ENCODE data around the gene TEKT2. TPM values are rescaled to one million over a fixed set of nuclear protein-coding genes. Genes with fewer than 3 reads are reported as not detected.

The TEKT2 gene
- total and polyA plus RNA-seq, 2 of the 8 experiments (the other 6 are each of a cell fraction or from before 2014, with no cell fraction given) = 1.6 to 1.7 TPM

GRCh38 chr1:36126797-36127500, 43.1 kb downstream of the TEKT2 start (continued):
- TF ChIP-seq SP4 (IDR thresholded peaks at IDR 0.05; ENCODE audit: low read length) (no peak), SAP30 (IDR thresholded peaks at IDR 0.05; ENCODE audit: insufficient read depth, insufficient replicate concordance, low read length) (no peak), BCL11A (IDR thresholded peaks at IDR 0.05; ENCODE audit: low read depth in 2 of 2, low read length in 2 of 2) (no peak), JUND (IDR thresholded peaks at IDR 0.05; ENCODE audit: low read length) (no peak), CTBP2 (IDR thresholded peaks at IDR 0.05; ENCODE audit: borderline replicate concordance, insufficient read depth, insufficient read length, low read length) (no peak), SP1 (IDR thresholded peaks at IDR 0.05; ENCODE audit: low read depth, low read length) (no peak), RAD21 (IDR thresholded peaks at IDR 0.05 in 1 of 2, conservative IDR thresholded peaks at IDR 0.05 in 1 of 2; ENCODE audit: low read depth in 2 of 2, low read length in 2 of 2) (no peak), EZH2 (IDR thresholded peaks at IDR 0.05; ENCODE audit: low read depth, low read length, severe bottlenecking) (no peak), SP2 (IDR thresholded peaks at IDR 0.05; ENCODE audit: low read length) (no peak)
